Thymus (tissue), 11 donors: ENCODE data around the gene PSTPIP1. TPM values are rescaled to one million over a fixed set of nuclear protein-coding genes. Genes with fewer than 3 reads are reported as not detected.

Source experiments
- DNase-seq, 9 donors: peaks; one replicate each; pipeline ENCODE4 v3.0.0-alpha.2; 2013; ENCODE audit warnings: low spot score in 9 of 9, low read depth in 6 of 9, missing footprints in 1 of 9
- H3K27ac ChIP-seq, 2 donors: one replicate each; pipeline ENCODE4 v1.5.1; 2013; ENCODE audit warnings: control low read depth in 1 of 2, low read depth in 1 of 2, low read length in 1 of 2, mild to moderate bottlenecking in 1 of 2, moderate library complexity in 1 of 2
- H3K27me3 ChIP-seq, 2 donors: one replicate each; pipeline ENCODE4 v1.5.1; 2013; ENCODE audit warnings: low read length in 1 of 2; ENCODE audit not compliant: control insufficient read depth in 2 of 2, insufficient read depth in 1 of 2
- H3K36me3 ChIP-seq, 2 donors: one replicate each; pipeline ENCODE4 v1.5.1; 2013; ENCODE audit warnings: low read length in 1 of 2, mild to moderate bottlenecking in 1 of 2, moderate library complexity in 1 of 2; ENCODE audit not compliant: control insufficient read depth in 2 of 2, insufficient read depth in 2 of 2
- H3K4me1 ChIP-seq, 2 donors: one replicate each; pipeline ENCODE4 v1.5.1; 2013; ENCODE audit warnings: low read length in 2 of 2; ENCODE audit not compliant: control insufficient read depth in 2 of 2, insufficient read depth in 2 of 2
- H3K4me3 ChIP-seq, 2 donors: one replicate each; pipeline ENCODE4 v1.5.1; 2013; ENCODE audit warnings: low read length in 2 of 2, control low read depth in 1 of 2, mild to moderate bottlenecking in 1 of 2
- H3K9me3 ChIP-seq, 2 donors: one replicate each; pipeline ENCODE4 v1.5.1; 2013; ENCODE audit warnings: low read length in 1 of 2, mild to moderate bottlenecking in 1 of 2; ENCODE audit not compliant: control insufficient read depth in 2 of 2, insufficient read depth in 1 of 2
- WGBS: extraction: QIAGEN DNeasy Blood & Tissue Kit; methylation state at CpG from one replicate; pipeline ENCODE4 v1.1.7; 2013; 5-methylcytosine and 5-hydroxymethylcytosine counted together
- polyA plus RNA-seq: library from polyadenylated mRNA; stranded (reverse); fragments of 200-250 nt; gene quantifications from one replicate; pipeline ENCODE4 v1.2.3, GENCODE V29; 2013
- total RNA-seq: library from RNA; stranded (reverse); fragments of 120-200 nt; gene quantifications from one replicate; pipeline ENCODE4 v1.2.4, GENCODE V29; 2013
- donor health status: healthy.

Gene PSTPIP1
- total and polyA plus RNA-seq, 2 donors, result 16.0 to 54.8 TPM

DNA sequence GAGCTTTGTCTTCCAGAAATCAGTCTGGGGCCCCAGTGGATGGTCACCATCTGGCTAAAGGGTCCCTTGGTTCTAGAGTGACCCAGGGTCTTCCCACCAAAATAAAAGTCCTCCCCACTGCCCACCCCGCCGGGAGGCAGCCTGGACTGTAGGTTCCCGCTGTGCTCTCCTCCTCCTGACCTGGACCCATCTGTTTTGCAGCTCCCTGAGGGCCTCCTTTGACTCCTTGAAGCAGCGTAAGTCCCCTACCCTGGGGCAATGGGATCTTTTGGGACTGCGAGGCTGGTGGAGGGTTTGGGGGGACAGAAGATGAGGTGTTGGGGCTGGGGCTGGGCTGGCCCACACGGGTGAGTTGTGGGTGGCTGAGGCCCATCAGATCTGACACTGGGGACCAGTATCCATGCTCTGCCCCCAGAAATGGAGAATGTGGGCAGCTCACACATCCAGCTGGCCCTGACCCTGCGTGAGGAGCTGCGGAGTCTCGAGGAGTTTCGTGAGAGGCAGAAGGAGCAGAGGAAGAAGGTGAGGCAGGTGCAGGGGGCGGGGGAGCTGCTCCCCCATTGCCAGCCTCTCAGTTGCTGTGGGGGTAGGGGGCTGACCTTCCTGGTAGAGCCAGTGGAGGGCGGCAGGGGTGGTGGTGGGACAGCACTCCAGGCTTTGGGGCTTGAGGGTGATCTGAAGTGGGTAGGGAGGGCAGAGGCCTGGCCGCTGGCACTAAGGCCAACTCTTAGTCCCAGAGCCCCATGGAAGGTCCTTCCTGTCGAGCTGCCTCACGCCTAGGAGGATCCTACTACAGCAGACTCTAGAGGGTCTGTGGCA, 30.4 kb downstream of the PSTPIP1 start:
- peaks cover 14 to 25% of the 10 kb centered on the region in 2 donors for H3K4me1 ChIP-seq
- no peak overlapping the region for H3K4me3 ChIP-seq
- no peak for DNase-seq
- no peaks in the 10 kb centered on the region for H3K27me3 ChIP-seq
- peaks cover 4 to 9% of the 10 kb centered on the region in 2 donors for H3K36me3 ChIP-seq
- H3K27ac ChIP-seq, result no peak overlapping the region
- H3K9me3 ChIP-seq, result no peaks in the 10 kb centered on the region
- 96% methylated on average over 15 of the region's 15 CpGs for WGBS

DNA sequence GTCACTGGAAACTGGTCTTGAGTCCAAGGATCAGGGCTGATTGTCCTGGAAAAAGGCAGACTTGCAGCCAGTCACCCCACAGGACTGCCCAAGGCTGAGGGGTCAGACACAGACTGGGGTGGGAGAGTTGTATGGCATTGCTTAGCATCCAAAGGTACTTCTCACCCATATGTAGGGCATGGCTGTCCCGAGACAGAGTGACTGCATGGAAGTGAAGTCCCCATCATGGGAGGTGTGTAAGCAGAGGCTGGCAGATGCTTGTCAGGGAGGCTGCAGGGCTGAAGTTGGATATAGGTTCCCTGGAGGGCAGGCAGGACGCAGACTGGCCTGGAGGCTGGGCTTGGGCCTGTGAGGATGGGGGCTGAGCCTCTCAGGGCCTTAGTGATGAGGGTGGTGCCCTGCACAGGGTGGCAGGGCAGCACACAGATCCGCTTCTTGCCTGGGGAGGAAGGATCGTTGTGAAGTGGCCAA, 31.1 kb downstream of the PSTPIP1 start:
- no peak for DNase-seq

DNA sequence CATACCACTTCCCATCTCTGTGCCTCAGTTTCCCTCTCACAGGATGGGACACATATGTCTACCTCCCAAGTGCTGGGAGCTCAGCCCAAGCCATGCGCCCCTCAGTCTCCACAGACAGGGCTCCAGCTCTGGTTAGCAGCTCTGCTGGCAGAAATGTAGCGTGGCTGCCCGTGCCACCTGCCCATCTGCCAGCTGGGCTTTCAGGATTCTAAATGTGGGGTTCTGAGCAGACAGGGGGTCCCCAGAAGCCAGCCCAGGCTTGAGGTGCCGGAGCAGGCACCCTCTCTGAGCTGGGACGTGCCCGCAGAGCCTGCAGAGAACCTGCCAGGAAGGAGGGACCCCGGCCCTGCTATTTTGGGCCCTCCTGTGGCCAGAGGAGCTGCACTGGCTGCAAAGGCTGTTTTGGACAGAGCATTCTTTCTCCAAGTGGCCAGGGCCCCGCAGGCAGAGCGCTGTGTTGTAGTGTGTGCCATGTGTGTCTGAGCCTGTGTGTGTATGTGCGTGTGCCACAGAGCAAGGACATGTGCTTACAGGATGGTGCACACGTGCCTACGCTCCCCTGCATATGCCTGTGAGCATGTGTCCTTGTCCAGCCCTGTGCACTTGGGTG, 31.7 kb downstream of the PSTPIP1 start:
- H3K4me1 ChIP-seq, result peaks cover 12 to 27% of the 10 kb centered on the region in 2 donors
- no peak overlapping the region for H3K27ac ChIP-seq
- 97% methylated on average over 12 of the region's 12 CpGs for WGBS
- no peaks in the 10 kb centered on the region for H3K27me3 ChIP-seq
- H3K36me3 ChIP-seq, result peaks cover 4 to 9% of the 10 kb centered on the region in 2 donors
- H3K4me3 ChIP-seq, result no peak overlapping the region
- no peak for DNase-seq
- H3K9me3 ChIP-seq, result no peaks in the 10 kb centered on the region

More for the DNA sequence above, 31.1 kb downstream of the PSTPIP1 start:
- 92% methylated on average over 4 of the region's 4 CpGs for WGBS
- no peaks in the 10 kb centered on the region for H3K27me3 ChIP-seq
- H3K36me3 ChIP-seq, result peaks cover 4 to 9% of the 10 kb centered on the region in 2 donors
- H3K9me3 ChIP-seq, result no peaks in the 10 kb centered on the region
- no peak overlapping the region for H3K27ac ChIP-seq
- H3K4me1 ChIP-seq, result peaks cover 12 to 27% of the 10 kb centered on the region in 2 donors
- no peak overlapping the region for H3K4me3 ChIP-seq

DNA sequence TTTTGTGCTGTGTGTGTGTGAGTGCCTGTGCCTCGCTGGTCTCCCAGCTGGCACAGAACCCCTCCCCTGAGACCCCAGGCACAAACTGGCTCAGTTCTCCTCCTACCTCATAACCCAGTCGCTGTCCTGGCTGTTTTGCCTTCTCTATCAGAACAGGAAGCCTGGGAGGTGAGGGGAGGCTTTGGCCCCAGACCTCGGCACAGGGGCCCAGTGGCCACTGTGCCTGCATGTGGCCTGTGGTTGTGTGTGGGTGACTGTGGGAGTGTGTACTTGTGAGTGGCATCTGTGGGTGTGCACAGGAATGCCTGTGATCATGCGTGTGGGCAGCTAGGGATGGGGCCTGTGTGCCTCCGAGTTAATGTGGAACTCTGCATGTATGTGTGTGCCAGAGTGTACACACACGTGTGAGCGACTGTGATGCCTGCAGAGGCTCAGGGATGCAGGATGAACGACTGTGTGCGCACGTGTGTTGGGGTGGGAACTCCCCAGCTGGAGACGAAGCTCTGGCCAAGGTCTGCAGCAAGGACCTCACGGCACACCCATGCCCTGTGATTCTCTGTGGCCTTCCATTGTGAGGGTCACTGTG, 32.3 kb downstream of the PSTPIP1 start:
- peaks cover 9 to 25% of the 10 kb centered on the region in 2 donors for H3K4me1 ChIP-seq
- WGBS, result 94% methylated on average over 12 of the region's 12 CpGs
- H3K27ac ChIP-seq, result no peak overlapping the region
- H3K4me3 ChIP-seq, result no peak overlapping the region
- peaks cover 4 to 9% of the 10 kb centered on the region in 2 donors for H3K36me3 ChIP-seq
- H3K9me3 ChIP-seq, result no peaks in the 10 kb centered on the region
- H3K27me3 ChIP-seq, result no peaks in the 10 kb centered on the region
- no peak for DNase-seq

DNA sequence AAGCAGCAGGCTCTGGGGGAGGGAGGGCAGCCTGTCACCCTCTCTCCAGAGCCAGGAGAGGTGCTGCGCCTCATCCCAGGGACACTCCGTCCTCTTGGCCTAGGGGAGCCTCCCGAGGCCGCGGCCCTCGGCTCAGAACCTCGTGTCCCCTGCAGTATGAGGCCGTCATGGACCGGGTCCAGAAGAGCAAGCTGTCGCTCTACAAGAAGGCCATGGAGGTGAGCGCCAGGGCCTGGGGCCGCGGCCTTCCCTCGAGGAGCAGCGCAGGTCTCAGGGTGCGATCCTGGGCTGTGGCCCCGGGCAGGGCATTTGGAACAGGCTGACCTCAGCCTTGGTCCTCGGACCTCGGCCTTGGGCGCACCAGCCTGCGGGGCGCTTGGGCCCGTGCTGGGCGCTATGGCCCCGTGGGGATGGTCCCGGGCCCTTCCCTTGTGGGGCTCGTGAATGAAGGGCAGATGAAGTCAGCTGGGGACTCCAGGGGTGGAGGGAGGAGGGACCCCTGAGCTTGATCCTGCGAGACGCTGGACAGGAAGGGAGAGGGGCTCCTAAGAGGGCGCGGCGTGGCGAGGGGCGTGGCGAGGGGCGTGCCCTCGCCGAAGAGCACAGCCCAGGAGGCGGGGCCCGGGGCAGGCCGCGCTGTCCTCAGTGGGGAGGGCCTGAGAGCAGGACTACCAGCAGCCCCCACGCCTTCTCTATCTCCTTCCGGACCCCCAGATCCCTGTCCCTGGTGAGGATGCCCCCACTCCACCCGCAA, 32.9 kb downstream of the PSTPIP1 start:
- Histone ChIP-seq H3K4me1 (peaks cover 9 to 18% of the 10 kb centered on the region in 2 donors), H3K27ac (no peak overlapping the region), H3K36me3 (peaks cover 4 to 7% of the 10 kb centered on the region in 2 donors), H3K9me3 (no peaks in the 10 kb centered on the region), H3K4me3 (no peak overlapping the region), H3K27me3 (no peaks in the 10 kb centered on the region)
- WGBS, result 94% methylated on average over 45 of the region's 45 CpGs
- DNase-seq, result no peak

DNA sequence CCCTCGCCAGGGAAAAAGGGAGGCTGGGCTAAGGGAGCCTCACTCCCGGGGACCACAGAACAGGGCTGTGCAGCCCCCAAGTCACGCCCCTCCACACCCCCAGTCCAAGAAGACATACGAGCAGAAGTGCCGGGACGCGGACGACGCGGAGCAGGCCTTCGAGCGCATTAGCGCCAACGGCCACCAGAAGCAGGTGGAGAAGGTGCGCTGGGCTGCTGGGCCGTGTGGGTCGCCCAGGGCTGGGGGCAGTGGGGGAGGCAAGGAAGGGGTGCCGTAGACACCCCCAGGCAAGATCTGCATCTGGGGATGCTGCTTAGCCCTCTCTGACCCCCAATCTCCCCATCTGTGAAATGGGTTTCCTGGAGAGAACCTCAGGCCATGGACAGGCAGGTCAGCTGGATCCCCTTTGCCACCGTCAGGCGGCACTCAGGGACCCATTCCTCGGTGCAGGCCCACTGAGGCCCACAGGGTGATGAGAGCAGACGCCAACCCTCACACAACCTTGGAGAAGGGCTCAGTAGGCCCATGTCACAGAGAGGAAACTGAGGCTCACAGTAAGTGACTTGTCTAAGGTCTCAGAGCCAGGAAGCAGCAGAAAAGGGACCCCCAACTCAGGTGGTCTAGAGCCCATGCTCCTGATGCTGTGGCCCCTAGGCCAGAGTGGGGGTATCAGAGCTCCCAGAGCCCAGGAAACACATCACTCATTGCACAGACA, 33.7 kb downstream of the PSTPIP1 start:
- Histone ChIP-seq H3K27me3 (no peaks in the 10 kb centered on the region), H3K4me1 (peaks cover 9 to 18% of the 10 kb centered on the region in 2 donors), H3K27ac (no peak overlapping the region), H3K4me3 (no peak overlapping the region), H3K9me3 (no peaks in the 10 kb centered on the region), H3K36me3 (peaks cover 4 to 6% of the 10 kb centered on the region in 2 donors)
- no peak for DNase-seq
- 98% methylated on average over 22 of the region's 22 CpGs for WGBS

DNA sequence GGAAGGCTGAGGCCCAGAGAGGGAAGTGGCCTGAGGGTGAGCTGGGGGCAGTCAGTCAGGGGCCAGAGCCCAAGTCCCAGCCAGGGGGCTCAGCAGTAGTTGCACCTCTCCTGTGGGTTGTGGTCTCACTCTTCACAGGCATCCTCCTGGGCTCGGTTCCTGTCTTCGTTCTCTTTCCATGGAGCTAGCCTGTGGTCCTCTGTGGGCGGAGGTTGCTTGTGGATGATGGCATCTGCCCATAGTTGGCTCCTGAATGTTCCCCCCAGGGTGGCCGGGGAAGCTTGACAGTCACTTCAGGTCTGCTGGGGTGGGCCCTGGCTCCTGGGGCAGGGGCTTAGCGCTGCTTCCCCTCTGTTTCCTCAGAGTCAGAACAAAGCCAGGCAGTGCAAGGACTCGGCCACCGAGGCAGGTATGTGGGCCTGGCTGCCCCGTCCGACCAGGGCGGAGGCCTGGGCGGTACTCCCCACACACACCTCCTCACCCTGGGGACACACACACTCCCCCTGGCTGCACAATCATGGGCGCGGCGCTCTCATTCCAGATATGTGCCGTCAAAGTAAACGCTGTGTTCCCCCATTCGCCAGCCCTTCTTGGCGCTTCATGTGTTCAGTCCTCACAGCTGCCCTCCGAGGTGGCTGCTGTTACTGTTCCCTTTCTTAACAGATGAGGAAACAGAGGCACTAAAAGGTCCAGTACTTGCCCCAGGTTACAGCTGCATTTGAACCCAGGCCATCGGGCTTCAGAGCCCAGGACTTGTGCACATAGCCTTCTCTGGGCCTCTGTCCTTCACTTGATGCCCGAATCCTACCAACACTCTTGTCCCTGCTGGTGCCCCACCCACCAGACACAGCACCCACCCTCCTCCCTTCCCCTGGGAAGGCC, 34.5 kb downstream of the PSTPIP1 start:
- Histone ChIP-seq H3K36me3 (peaks cover 4 to 6% of the 10 kb centered on the region in 2 donors), H3K9me3 (no peaks in the 10 kb centered on the region), H3K27ac (no peak overlapping the region), H3K4me3 (no peak overlapping the region), H3K27me3 (no peaks in the 10 kb centered on the region), H3K4me1 (peaks cover 9 to 18% of the 10 kb centered on the region in 2 donors)
- no peak for DNase-seq
- WGBS, result 96% methylated on average over 21 of the region's 21 CpGs
